IgD-negative memory B cell (primary cell): ENCODE measurements around the gene DSP. TPM values are rescaled to one million over a fixed set of nuclear protein-coding genes. Genes with fewer than 3 reads are reported as not detected.

Source experiments
- H3K27ac Mint-ChIP-seq, 3 donors: one replicate each; pipeline ENCODE4 v1.8.0; 2020 to 2022; ENCODE audit warnings: mild to moderate bottlenecking in 3 of 3, mixed read lengths in 3 of 3, moderate library complexity in 1 of 3
- H3K27me3 Mint-ChIP-seq: one replicate; pipeline ENCODE4 v1.8.0; 2021; ENCODE audit warnings: mixed read lengths
- H3K36me3 Mint-ChIP-seq: one replicate; pipeline ENCODE4 v1.8.0; 2020; ENCODE audit warnings: mild to moderate bottlenecking, mixed read lengths
- H3K4me1 Mint-ChIP-seq, 3 donors: one replicate each; pipeline ENCODE4 v1.8.0; 2020 to 2022; ENCODE audit warnings: mixed read lengths in 3 of 3, mild to moderate bottlenecking in 1 of 3
- H3K4me3 Mint-ChIP-seq, 4 donors: one replicate each; pipeline ENCODE4 v1.8.0; 2020 to 2022; ENCODE audit warnings: mild to moderate bottlenecking in 4 of 4, mixed read lengths in 4 of 4, moderate library complexity in 3 of 4
- H3K9me3 Mint-ChIP-seq, 3 donors: one replicate each; pipeline ENCODE4 v1.8.0; 2020 to 2021; ENCODE audit warnings: mixed read lengths in 3 of 3, mild to moderate bottlenecking in 1 of 3
- polyA plus RNA-seq: library from polyadenylated mRNA; unstranded; fragments of 300-500 nt; fragmentation: Illumina TruSeq; gene quantifications from one replicate; pipeline ENCODE4 v1.2.3, GENCODE V29; 2021

Gene DSP
- polyA plus RNA-seq, 1 donor from 2014 or later, result 3.2 TPM

DNA sequence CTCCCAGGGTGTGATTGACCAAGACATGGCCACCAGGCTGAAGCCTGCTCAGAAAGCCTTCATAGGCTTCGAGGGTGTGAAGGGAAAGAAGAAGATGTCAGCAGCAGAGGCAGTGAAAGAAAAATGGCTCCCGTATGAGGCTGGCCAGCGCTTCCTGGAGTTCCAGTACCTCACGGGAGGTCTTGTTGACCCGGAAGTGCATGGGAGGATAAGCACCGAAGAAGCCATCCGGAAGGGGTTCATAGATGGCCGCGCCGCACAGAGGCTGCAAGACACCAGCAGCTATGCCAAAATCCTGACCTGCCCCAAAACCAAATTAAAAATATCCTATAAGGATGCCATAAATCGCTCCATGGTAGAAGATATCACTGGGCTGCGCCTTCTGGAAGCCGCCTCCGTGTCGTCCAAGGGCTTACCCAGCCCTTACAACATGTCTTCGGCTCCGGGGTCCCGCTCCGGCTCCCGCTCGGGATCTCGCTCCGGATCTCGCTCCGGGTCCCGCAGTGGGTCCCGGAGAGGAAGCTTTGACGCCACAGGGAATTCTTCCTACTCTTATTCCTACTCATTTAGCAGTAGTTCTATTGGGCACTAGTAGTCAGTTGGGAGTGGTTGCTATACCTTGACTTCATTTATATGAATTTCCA lies 43.9 kb downstream of the DSP start:
- H3K27ac Mint-ChIP-seq, result no peak overlapping the region
- H3K27me3 Mint-ChIP-seq, result peaks cover 2% of the 10 kb centered on the region
- peaks cover 10 to 18% (median 16%) of the 10 kb centered on the region in 3 donors for H3K4me1 Mint-ChIP-seq
- H3K4me3 Mint-ChIP-seq, result no peak overlapping the region
- H3K36me3 Mint-ChIP-seq, result peaks cover 6% of the 10 kb centered on the region
- no peaks in the 10 kb centered on the region for H3K9me3 Mint-ChIP-seq

DNA sequence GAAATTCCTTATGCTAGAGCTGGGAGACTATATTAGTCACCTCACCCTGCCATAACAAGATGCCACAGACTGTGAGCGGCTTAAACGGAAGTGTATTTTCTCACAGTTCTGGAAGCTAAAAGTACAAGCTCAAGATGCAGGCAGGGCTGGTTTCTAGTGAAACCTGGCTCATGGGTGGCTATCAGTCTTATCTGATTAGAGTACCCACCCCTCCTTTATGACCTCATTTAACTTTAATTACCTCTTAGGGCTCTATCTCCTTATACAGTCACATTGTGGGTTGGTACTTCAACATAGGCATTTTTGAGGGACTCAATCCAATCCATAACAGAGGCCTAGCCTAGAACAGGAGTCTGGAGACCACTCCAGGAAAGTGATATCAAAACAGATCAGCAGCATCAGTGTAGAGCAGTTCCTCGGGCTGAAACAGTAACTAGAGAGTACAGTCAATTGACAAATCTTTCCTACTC lies 46.2 kb downstream of the DSP start:
- H3K4me3 Mint-ChIP-seq, result peak overlapping the region in 1 of 4 donors; percentile 44
- peaks cover 26 to 36% (median 30%) of the 10 kb centered on the region in 3 donors for H3K4me1 Mint-ChIP-seq

DNA sequence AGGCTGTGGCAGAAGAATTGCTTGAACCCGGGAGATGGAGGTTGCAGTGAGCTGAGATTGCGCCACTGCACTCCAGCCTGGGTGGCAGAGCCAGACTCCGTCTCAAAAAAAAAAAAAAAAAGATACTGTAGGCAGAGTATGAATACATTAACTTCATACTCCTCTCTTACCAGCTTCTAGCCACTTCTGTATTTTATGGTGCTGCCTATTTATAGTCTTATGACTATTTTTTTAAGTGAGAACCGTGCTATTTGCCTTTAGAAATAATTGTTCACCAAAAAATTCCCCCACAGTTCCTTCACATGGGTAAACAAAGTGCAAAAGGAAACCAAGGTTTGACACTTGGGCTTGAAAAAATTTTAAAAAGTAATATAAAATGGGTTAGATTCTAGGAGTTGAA lies 47.0 kb downstream of the DSP start:
- Mint-ChIP-seq H3K27me3 (peaks cover 2% of the 10 kb centered on the region), H3K4me1 (peaks cover 29 to 42% (median 30%) of the 10 kb centered on the region in 3 donors), H3K9me3 (no peaks in the 10 kb centered on the region), H3K36me3 (peaks cover 6% of the 10 kb centered on the region), H3K27ac (peak overlapping the region in 1 of 3 donors; percentile 19), H3K4me3 (peak overlapping the region in 1 of 4 donors; percentile 97)

More for the DNA sequence above, 46.2 kb downstream of the DSP start:
- peak overlapping the region in 1 of 3 donors; percentile 14 for H3K27ac Mint-ChIP-seq
- no peaks in the 10 kb centered on the region for H3K9me3 Mint-ChIP-seq
- peaks cover 6% of the 10 kb centered on the region for H3K36me3 Mint-ChIP-seq
- peaks cover 2% of the 10 kb centered on the region for H3K27me3 Mint-ChIP-seq

DNA sequence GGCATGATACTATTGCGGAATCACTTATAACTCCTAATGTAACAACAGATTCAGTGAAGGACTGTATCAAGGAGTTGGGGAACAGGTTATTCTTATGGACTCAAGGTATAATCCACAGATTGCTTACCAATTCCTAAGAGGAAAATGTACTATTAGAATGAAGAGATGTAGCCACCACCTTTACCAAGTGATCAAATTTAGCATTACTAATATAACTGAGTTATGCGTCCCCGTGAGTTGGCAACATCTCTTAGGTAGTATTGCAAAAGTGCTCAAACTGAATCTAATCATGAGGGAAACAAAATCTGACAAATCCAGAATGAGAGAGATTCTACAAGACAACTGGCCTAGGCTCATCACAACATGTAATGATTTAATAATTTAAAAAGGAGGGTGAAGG lies 47.8 kb downstream of the DSP start:
- Mint-ChIP-seq H3K4me1 (peaks cover 29 to 42% (median 30%) of the 10 kb centered on the region in 3 donors), H3K27me3 (peaks cover 2% of the 10 kb centered on the region), H3K4me3 (peak overlapping the region; percentile 97 to 100 (median 100)), H3K9me3 (no peaks in the 10 kb centered on the region), H3K36me3 (peaks cover 6% of the 10 kb centered on the region), H3K27ac (peak overlapping the region; percentile 52 to 96 (median 92))

DNA sequence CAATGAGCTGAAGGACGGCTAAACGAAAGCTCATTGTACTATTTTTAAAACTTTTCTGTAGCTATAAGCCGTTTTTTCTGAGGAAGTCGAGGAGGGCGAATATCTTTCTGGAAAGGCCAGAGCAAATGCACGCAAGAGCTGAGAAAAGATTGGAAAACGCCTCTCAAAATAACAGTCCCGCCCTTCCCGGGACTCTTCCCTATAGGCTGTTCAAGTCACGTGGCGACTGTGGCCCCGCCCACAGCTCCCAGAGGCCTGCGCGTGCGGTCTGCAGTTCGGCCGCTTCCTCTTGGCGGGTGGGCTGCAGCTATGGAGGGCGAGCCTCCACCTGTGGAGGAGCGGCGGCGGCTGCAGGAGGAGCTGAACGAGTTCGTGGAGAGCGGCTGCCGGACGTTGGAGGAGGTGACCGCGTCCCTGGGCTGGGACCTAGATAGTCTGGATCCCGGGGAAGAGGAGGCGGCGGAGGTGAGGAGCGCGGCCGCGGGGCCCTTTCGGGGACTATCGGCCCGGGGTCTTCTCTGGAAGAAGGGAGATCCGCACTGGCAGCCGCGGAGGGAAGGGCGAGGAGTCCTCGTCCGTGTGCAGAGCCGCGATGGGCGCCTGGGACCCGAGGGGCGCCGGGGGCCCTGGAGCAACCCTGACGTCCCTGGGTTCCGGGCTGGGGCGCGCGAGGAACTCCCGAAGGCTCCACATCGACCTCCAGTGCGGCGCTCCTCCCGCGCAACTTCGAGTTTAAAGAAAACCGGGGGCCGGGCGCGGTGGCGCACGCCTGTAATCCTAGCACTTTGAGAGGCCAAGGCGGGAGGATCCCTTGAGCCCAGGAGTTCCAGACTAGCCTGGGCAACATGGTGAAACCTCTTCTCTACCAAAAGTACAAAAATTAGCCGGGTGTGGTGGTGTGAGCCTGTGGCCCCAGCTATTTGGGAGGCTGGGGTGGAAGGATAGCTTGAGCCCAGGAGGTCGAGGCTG lies 48.8 kb downstream of the DSP start, which contains the start of gene SNRNP48:
SNRNP48 (plus strand) TSS at position 250 of the 969 bp plus-strand sequence; CDS start at position 310, 60 bp downstream.
- H3K27ac Mint-ChIP-seq, result peak within 1 kb of the TSS; percentile 69 to 96 (median 92)
- peaks cover 29 to 42% (median 30%) of the 10 kb centered on the region in 3 donors for H3K4me1 Mint-ChIP-seq
- peak within 1 kb of the TSS; percentile 97 to 100 (median 100) for H3K4me3 Mint-ChIP-seq
- no peaks in the 10 kb centered on the region for H3K9me3 Mint-ChIP-seq
- peaks cover 2% of the 10 kb centered on the region for H3K27me3 Mint-ChIP-seq
- peaks cover 2% of the 10 kb centered on the region for H3K36me3 Mint-ChIP-seq

DNA sequence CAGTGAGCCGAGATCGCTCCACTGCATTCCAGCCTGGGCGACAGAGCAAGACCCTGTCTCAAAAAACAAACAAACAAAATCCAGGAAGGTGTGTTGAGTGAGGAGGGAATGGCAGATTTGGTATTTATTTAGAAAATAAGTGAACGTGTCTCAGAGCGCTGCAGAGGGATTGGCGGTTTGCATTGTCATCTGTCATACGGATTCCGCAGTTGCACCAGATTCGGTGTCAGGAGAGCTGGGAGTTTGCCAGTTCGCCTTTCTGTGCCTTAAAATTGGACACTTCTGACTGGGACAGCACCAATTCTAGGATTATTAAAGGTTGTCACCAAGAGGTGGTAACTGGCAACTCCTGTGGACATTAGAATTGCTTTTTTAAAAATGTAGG lies 49.4 kb downstream of the DSP start:
- no peaks in the 10 kb centered on the region for H3K27me3 Mint-ChIP-seq
- peak overlapping the region; percentile 59 to 92 (median 69) for H3K27ac Mint-ChIP-seq
- peak overlapping the region; percentile 97 to 100 (median 100) for H3K4me3 Mint-ChIP-seq
- peaks cover 2% of the 10 kb centered on the region for H3K36me3 Mint-ChIP-seq
- H3K9me3 Mint-ChIP-seq, result no peaks in the 10 kb centered on the region
- peaks cover 29 to 42% (median 30%) of the 10 kb centered on the region in 3 donors for H3K4me1 Mint-ChIP-seq

DNA sequence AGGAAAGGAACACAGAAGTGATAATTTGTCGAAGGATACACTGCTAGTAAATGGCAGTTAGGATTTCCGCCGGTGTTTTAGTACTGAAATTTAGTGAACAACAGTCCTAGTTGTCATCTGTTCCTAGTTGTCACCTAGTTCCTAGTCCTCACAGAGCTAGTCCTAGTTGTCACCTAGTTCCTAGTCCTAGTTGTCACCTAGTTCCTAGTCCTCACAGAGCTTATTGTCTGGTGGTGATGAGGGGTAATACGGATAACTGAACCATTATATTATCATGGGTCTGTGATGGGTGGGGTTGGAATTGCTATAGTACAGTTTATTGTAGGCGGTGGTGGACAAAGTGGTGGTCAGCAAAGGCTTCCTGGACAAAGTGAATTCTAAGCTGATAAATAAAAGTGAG lies 50.3 kb downstream of the DSP start:
- H3K4me1 Mint-ChIP-seq, result peaks cover 29 to 42% (median 30%) of the 10 kb centered on the region in 3 donors
- H3K9me3 Mint-ChIP-seq, result no peaks in the 10 kb centered on the region
- H3K36me3 Mint-ChIP-seq, result peaks cover 5% of the 10 kb centered on the region
- H3K27ac Mint-ChIP-seq, result no peak overlapping the region
- H3K27me3 Mint-ChIP-seq, result no peaks in the 10 kb centered on the region
- H3K4me3 Mint-ChIP-seq, result peak overlapping the region in 3 of 4 donors; percentile 36 to 97 (median 70)

DNA sequence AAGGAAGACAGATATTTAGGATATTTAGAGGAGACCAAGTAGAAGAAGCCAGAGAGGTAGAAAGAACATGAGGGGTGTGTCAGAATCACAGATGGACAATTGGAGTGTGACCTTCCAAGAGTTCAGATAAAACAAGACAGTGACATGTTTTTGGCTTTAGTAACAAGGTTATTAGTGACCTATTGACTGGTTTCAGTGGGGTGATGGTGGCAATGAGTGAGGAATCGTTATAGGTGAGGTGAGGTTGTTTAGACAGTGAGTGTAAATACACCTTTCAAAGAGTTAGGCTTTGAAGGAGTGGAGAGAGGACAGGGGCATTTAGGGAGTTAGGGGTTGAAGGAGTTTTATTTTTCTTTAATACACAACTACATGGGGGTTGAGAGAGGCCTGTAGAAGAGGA lies 51.8 kb downstream of the DSP start:
- no peaks in the 10 kb centered on the region for H3K9me3 Mint-ChIP-seq
- H3K4me3 Mint-ChIP-seq, result no peak overlapping the region
- no peaks in the 10 kb centered on the region for H3K27me3 Mint-ChIP-seq
- H3K27ac Mint-ChIP-seq, result no peak overlapping the region
- H3K36me3 Mint-ChIP-seq, result peaks cover 7% of the 10 kb centered on the region
- H3K4me1 Mint-ChIP-seq, result peaks cover 25 to 37% (median 29%) of the 10 kb centered on the region in 3 donors

DNA sequence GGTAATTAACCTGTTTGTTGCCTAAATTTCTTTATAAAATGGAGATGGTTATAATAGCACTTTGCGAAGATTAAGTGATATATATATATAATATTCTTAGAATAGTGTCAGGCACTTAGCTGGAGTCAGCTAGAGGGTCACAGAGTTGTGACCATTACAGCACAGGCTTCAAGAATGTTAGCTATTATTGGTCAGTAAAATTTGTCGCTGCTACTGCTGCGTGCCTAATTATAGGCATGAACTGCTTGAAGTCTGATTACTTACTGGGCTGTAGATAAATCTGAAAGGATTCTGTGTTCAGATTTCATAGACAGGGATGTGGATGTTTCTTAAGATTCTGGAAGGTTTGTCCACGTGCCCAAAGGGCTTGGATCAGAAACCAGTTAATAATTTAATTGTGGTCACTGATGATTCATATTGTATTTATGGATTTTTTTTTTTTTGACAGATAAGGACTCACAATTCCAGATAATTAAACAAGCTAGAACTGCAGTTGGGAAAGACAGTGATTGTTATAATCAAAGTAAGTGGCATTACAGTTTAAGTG lies 53.2 kb downstream of the DSP start:
- H3K27me3 Mint-ChIP-seq, result no peaks in the 10 kb centered on the region
- H3K9me3 Mint-ChIP-seq, result no peaks in the 10 kb centered on the region
- H3K36me3 Mint-ChIP-seq, result peaks cover 9% of the 10 kb centered on the region
- peaks cover 20 to 30% (median 25%) of the 10 kb centered on the region in 3 donors for H3K4me1 Mint-ChIP-seq
- no peak overlapping the region for H3K27ac Mint-ChIP-seq
- no peak overlapping the region for H3K4me3 Mint-ChIP-seq

DNA sequence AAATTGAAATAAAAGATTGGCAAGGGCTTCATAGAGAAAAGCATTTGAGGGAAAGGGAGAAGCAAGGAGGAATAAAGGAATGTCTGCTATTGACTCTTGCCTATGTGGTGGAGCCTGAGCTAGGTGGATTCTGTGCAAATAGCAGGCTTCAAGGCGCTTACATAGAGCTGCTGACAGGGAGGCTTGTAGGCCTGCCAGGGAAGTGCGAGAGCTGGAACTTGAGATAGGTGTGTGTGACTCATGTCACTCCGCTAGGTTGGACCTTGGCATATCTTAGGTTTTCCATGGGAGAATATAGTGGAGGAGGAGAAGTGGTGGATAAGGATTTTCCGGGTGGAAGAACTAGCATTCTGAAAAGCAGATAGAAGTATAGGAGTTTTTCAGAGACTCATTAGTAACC lies 62.5 kb downstream of the DSP start:
- Mint-ChIP-seq H3K9me3 (no peaks in the 10 kb centered on the region), H3K36me3 (no peaks in the 10 kb centered on the region), H3K4me3 (peak overlapping the region in 1 of 4 donors; percentile 75), H3K27me3 (no peaks in the 10 kb centered on the region), H3K4me1 (no peaks in the 10 kb centered on the region), H3K27ac (no peak overlapping the region)

DNA sequence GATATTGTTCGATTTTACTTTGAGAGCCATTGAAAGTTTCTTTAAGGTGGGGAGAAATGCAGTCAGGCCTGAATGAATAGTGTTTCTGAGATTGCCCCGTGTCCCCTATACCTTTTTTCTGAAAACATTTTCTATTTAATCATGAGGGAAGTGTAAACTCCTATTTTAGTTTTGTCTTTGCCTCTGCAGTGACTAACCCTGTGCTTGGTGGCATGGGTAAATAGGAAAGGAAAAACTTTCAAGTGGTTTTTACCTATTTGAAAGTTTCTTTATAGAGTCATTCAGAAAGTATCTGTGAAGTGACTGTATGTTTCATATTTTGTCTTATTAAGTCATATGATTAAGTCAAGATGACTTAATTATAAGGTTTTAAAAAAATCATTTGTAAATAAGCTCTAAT lies 63.0 kb downstream of the DSP start:
- Mint-ChIP-seq H3K27ac (no peak overlapping the region), H3K27me3 (no peaks in the 10 kb centered on the region), H3K36me3 (no peaks in the 10 kb centered on the region), H3K9me3 (no peaks in the 10 kb centered on the region), H3K4me1 (no peaks in the 10 kb centered on the region), H3K4me3 (no peak overlapping the region)

DNA sequence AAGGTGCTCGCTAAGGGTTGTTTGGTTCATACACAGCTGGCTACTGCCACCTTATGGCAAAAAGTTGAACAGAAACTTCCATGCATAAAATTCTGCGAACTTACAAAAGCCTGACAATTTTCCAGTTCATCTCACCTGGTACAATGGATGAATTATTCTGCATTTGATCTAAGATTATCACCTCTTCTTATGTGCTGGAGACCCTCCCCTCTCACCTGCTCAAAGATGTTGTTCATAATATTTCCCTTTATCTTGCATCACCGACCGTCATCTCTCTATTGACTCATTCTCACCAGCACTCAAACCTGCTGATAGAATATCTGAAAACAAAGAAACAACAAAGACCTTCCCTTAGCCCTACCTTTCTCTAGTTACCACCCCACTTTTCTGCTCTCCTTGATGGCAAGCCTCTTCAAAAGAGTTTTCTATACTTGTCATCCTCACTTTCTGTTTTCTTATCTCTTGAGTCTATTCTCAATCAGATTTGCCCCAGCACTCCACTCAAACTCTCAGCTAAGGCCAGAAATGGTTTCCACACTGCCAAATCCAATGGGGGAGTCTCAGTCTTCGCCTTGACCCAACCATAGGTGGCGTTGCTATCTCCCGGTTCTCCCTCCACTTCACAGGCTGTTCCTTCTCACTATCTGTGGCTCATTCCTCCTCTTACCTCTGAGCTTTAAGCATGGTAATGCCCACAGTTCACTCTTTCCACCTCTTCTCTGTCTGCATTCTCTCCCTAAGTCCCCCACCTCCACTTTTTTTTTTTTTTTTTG lies 74.3 kb downstream of the DSP start:
- peaks cover 4% of the 10 kb centered on the region for H3K27me3 Mint-ChIP-seq
- H3K27ac Mint-ChIP-seq, result peak overlapping the region in 2 of 3 donors; percentile 4 to 54
- peaks cover 0 to 13% (median 10%) of the 10 kb centered on the region in 3 donors for H3K4me1 Mint-ChIP-seq
- peak overlapping the region in 1 of 4 donors; percentile 6 for H3K4me3 Mint-ChIP-seq
- peaks cover 1% of the 10 kb centered on the region for H3K36me3 Mint-ChIP-seq
- no peaks in the 10 kb centered on the region for H3K9me3 Mint-ChIP-seq

DNA sequence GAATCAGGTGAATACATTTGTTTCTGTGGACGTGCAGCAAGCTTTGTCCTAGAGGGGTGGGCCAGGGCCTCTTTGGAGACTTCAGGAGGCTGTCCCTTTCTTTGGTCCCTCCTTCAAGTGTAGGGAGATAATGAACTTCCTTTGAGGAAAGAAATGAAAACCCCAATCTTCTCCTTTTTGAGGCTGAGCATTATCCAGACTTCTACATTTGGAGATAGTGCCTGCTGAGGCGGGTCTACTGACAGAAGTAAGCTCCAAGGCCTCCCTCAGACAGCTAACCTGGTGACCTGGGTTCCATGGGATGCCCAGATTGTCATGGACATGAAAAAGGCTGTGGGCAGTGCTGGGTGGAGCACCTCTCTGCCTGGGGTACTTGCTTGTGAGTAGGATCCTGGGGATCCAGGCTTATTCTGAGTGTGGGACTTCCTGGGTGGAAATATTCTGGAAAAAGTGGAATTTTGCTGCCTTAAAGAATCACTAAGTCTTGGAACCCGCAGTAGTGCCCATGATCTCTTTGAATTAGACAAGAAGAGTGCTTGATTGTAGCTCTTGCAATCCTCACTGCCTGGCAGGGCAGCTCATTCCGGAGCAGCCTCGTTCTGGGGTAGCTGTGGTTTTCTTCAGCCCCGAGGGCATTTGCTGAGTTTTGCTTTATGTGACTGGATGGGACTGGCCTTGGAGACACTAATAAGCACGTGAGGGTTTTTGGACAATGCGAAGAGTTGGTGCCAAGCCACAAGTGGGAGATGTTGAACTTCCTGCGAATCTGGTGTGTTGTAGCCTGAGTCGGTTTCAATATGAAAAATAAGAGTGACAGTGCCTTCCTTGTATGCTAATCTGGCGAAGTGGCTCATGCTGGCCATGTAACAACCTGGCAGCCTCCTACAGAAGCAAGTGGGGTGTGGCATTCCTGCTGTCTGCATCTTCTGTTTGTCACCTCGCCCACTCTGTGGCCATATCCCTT lies 76.6 kb downstream of the DSP start:
- H3K4me3 Mint-ChIP-seq, result no peak overlapping the region
- H3K36me3 Mint-ChIP-seq, result no peaks in the 10 kb centered on the region
- peaks cover 4% of the 10 kb centered on the region for H3K27me3 Mint-ChIP-seq
- no peak overlapping the region for H3K27ac Mint-ChIP-seq
- peaks cover 0 to 13% (median 10%) of the 10 kb centered on the region in 3 donors for H3K4me1 Mint-ChIP-seq
- H3K9me3 Mint-ChIP-seq, result no peaks in the 10 kb centered on the region
